NOMO-1 treated with dmso at 0.1 percent for 144 hours (cell line): ENCODE data around the gene PDZK1IP1.
"Not testable (repeated sequence)": the region's sequence is repeated elsewhere in the genome, so short reads cannot be mapped to it uniquely, and the experiment has no call there.

Experiments
- DNase-seq: peaks from one replicate; lab custom pipeline; 2025; ENCODE audit not compliant: unreplicated experiment; lab: John Stamatoyannopoulos, UW

PDZK1IP1 gene

GRCh38 chr1:47181955-47182675 is 7.7 kb downstream of the PDZK1IP1 start:
- no peak for DNase-seq

GRCh38 chr1:47181095-47181954 is 8.5 kb downstream of the PDZK1IP1 start:
- DNase-seq = no peak

- no peak for DNase-seq
Observed at GRCh38 chr1:47180603-47181094, 9.2 kb downstream of the PDZK1IP1 start.

- no peak for DNase-seq
Observed at GRCh38 chr1:47179988-47180563, 9.8 kb downstream of the PDZK1IP1 start.

- peak; percentile 87 for DNase-seq
Observed at GRCh38 chr1:47179017-47179987, 10.5 kb downstream of the PDZK1IP1 start.

GRCh38 chr1:47178654-47179016 is 11.2 kb downstream of the PDZK1IP1 start:
- DNase-seq = no peak

- no peak for DNase-seq
Observed at GRCh38 chr1:47178020-47178419, 11.8 kb downstream of the PDZK1IP1 start.

- peak; percentile 26 for DNase-seq
Observed at GRCh38 chr1:47175227-47175934, 14.5 kb downstream of the PDZK1IP1 start.

- DNase-seq = no peak
Observed at GRCh38 chr1:47174656-47175020, 15.2 kb downstream of the PDZK1IP1 start.

GRCh38 chr1:47172782-47173181 is 17.1 kb downstream of the PDZK1IP1 start:
- DNase-seq = no peak

- DNase-seq = no peak
Observed at GRCh38 chr1:47164552-47164951, 25.3 kb downstream of the PDZK1IP1 start.

GRCh38 chr1:47161298-47162040 is 28.4 kb downstream of the PDZK1IP1 start:
- no peak for DNase-seq

GRCh38 chr1:47160716-47161115 is 29.1 kb downstream of the PDZK1IP1 start:
- DNase-seq = no peak

GRCh38 chr1:47157957-47158356 is 31.9 kb downstream of the PDZK1IP1 start:
- not testable (repeated sequence) for DNase-seq

GRCh38 chr1:47156457-47156856 is 33.4 kb downstream of the PDZK1IP1 start:
- not testable (repeated sequence) for DNase-seq

- DNase-seq = not testable (repeated sequence)
Observed at GRCh38 chr1:47149162-47149561, 40.7 kb downstream of the PDZK1IP1 start.

GRCh38 chr1:47147047-47147785 is 42.6 kb downstream of the PDZK1IP1 start:
- no peak for DNase-seq

GRCh38 chr1:47146495-47146894 is 43.3 kb downstream of the PDZK1IP1 start:
- DNase-seq = not testable (repeated sequence)

- not testable (repeated sequence) for DNase-seq
Observed at GRCh38 chr1:47143654-47144053, 46.2 kb downstream of the PDZK1IP1 start.
